HG03097 (cell line): ENCODE results near the gene TMEM120B.

Experiments
- ATAC-seq: cut with Tn5 transposase; IDR thresholded peaks from one replicate; pipeline ENCODE4 v1.9.1; 2021; ENCODE audit not compliant: unreplicated experiment, low FRiP score

Gene TMEM120B

GRCh38 chr12:121770388-121770787, 57.8 kb downstream of the TMEM120B start:
- ATAC-seq, result no peak

- ATAC-seq, result no peak
Observed at GRCh38 chr12:121770813-121771625, 58.5 kb downstream of the TMEM120B start.

DNA sequence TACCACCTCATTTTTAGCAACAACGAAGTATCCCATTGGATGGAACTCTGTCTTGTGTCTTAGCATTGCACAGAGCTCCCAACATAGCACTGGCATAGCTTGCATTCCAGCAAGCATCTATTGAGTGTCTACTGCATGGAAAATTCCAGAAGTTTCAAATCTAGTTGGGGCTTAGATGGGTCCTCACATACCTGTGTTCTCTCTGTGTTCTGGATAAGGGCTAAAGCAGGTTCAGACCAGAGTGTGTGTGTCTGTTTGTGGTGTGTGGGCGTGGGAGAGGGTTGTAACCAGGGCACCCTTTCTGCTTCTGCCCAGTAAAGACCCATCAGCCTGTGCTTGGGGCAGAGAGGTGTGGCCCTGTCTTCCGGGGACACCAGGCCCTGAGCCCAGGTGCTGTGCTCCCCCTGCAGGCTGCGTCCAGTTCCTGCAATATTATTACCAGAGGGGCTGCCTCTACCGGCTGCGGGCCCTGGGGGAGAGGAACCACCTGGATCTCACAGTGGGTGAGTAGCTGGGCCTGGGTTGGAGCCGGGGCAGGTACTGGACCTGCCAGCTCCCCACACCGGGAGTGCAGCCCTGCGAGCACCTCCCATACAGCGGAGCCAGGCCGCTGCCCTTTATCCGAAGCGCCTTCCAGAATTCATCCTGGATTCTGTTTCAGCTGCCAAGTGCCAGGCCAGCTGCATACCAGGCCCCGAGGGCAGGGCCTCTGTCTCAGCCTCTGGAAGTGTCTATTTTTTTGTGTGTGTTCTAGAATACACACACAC, 60.6 kb downstream of the TMEM120B start:
- ATAC-seq, result no peak

DNA sequence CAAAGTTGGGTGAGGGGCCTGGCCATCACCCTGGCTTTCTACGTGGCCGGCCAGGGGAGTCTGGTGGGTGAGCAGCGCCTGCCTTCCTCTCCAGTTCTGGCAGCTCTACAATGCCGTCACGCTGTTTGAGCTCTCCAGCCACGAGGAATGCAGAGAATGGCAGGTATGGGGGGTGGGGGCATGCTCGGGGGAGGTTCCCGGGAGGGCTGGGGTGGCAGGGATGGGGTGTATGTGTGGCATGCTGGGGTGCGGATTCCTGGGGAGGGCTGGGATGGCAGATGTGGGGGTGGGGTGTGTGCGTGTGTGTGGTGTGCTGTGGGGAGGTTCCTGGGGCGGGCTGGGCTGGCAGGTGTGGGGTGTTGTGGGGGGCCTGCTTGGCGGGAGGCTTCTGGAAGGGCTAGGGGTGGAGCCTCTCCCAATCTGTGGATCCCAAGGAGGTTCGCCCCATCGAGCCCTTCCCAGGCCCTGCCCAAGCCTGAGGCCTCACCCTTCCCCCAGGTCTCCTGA, 62.5 kb downstream of the TMEM120B start:
- no peak for ATAC-seq

DNA sequence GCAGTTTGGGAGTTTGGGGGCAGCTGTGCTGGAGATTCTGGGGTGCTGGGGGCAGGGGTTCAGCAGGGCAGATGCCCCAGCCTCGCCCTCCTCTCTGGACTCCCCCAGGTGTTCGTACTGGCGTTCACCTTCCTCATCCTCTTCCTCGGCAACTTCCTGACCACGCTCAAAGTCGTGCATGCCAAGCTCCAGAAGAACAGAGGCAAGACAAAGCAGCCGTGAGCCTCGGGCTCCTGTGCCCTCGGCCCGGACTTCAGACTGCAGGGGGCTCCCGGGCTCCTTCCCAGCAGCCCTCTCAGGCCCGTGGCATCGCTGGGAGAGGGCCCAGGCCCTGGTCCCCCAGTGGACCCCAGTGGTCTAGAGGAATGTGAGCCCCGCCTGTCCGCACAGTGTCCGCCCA, 62.9 kb downstream of the TMEM120B start:
- ATAC-seq, result no peak

DNA sequence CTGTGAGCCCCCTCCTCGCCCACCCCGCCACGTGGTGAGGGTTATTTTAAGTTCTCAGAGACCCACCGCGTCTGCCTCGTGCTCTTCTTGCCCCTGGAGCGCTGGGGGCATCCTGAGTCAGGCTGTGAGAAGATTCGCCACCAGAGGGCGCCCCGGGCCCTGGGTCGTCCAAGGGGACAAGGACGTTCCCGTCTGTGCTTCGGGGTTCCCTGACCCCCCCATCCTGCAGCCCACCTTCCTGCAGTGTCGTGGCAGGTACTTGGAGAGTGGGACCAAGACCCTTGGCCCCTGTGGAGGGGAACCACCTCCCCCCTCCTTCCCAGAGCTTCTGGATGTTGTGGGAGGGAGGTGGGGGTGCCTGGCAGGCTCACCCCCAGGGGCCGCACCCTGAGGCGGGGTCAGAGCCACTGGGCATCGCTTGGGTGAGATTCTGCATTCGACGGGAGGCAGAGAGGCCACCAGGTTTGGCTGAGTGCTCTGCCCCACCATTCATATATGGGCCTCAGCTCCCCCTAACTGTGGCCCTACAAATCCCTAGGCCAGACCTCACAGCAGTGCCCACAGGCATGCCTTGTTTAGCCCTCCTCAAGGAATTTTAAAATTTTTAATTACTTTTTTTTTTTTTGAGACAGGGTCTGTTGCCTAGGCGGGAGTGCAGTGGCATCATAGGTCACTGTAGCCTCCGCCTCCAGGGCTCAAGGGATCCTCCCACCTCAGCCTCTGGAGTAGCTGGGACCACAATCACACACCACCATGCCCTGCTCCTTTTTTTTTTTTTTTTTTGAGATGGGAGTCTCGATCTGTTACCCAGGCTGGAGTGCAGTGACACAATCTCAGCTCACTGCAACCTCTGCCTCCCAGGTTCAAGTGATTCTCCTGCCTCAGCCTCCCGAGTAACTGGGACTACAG, 63.9 kb downstream of the TMEM120B start:
- ATAC-seq, result no peak

- ATAC-seq, result no peak
Observed at GRCh38 chr12:121778567-121779421, 66.2 kb downstream of the TMEM120B start.

DNA sequence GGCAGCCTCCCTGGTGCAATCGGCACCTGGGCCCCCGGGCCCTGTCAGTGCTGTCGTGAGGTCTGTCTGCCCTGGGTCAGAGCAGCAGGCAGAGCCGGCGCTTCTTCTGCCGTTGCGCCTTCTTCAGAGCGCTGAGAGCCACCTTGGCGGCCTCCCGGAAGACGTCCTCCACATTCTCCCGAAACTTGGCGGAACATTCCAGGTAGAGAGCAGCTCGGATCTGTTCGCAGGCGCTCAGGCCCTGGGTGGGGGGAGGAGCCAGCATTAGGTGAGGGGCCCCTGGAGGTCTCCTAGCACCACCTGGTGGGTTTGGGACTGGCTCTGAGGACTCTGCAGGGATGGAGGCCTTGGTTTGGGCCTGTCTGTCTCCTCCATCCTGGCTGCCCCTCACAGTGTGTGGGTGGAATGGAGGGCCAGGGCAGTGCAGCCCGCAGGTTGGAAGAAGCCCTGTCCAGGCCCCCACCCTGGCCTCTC, 66.9 kb downstream of the TMEM120B start:
- no peak for ATAC-seq

- ATAC-seq, result no peak
Observed at GRCh38 chr12:121780429-121780828, 67.9 kb downstream of the TMEM120B start.

- ATAC-seq, result peak; percentile 6
Observed at GRCh38 chr12:121781484-121781997, 69.0 kb downstream of the TMEM120B start.

- ATAC-seq, result peak; percentile 44
Observed at GRCh38 chr12:121781998-121782979, 69.7 kb downstream of the TMEM120B start.

DNA sequence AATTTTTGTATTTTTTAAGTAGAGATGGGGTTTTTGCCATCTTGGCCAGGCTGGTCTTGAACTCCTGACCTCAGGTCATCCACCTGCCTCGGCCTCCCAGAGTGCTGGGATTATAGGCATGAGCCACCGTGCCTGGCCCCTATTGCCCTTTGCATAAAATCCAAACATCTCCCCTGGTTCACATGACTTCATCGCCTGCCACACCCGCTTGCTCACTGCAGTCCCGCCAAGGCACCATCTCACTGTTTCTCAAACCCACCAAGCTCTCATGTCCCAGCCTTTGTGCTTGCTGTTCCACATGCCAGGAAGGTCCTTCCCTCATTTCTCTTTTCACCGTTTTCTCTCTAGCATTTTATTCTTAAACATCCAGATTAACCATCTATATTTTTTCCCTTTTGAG, 71.2 kb downstream of the TMEM120B start:
- no peak for ATAC-seq

DNA sequence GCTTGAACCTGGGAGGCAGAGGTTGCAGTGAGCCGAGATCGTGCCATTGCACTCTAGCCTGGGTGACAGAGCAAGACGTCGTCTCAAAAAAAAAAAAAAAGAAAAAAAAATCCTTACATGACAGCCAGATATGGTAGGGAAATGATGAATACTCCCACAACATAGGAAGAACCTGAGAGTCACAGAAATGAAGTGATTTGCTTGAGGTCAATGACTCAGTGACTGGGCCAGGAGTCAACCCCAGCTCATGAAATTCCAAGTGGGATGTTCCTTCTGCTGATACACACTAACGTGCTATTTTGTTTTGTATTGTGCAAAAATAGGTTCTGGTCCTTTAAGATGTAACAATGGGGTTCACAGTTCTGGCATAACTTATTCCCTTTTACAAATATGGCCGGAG, 71.9 kb downstream of the TMEM120B start:
- ATAC-seq, result no peak

DNA sequence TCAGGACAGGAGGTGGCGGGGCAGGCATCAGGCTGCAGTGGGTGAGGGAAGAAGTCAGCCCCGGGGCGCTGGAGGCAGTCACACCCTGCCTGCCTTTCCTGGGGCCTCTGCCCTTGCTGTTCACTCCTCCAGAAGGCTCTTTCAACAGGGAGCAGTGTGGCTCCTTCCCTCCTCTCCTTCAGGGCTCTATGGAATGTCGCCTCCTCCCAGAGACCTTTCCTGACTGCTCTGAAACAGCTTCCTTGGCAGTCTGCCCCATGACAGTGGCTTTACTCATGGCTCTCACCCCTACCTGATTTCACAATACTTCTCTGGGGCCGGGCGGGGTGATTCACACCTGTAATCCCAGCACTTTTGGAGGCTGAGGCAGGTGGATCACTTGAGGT, 73.9 kb downstream of the TMEM120B start:
- no peak for ATAC-seq

- ATAC-seq, result no peak
Observed at GRCh38 chr12:121787063-121788025, 74.8 kb downstream of the TMEM120B start.

DNA sequence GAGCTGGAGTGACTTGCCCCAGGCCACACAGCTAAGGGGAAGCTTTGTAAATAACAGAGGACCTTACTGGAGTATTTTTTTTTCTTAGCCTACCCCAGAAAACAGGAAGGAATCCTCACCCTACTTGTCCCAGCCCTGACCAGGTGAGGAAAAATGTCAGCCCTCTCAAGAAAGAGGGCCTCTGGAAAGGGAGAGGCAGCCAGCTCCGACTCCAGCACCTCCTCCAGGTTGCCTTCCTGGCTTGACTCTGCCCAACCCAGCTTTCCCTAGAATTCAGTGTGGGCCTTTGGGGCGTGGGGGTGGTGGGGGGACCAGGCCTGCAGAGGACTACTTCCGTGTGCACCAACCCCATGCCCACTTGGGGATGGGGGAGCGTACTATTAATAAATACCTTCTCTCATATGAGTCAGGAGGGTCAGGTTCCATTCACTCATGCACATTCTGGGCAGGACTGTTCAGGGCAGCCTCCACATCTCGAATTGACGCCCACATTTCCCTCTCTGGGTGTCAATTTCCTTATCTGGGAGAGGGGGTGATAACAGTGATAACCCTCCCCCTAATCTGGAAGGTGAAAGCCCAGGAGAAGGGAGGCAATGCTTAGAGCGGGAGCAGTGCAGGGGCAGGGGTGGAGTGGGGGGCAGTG, 75.7 kb downstream of the TMEM120B start:
- no peak for ATAC-seq
